Muscle layer of duodenum (tissue), 2 donors: ENCODE data around the gene AFAP1.

Experiments used
- H3K27ac ChIP-seq: one replicate; pipeline ENCODE4 v1.7.0; 2013; ENCODE audit warnings: mild to moderate bottlenecking, low read length
- H3K27me3 ChIP-seq: one replicate; pipeline ENCODE4 v1.7.0; 2013; ENCODE audit warnings: low read depth, mild to moderate bottlenecking, control low read depth, low read length
- H3K36me3 ChIP-seq, 2 donors: one replicate each; pipeline ENCODE4 v1.7.0; 2013; ENCODE audit warnings: low read length in 2 of 2, control low read depth in 1 of 2, mild to moderate bottlenecking in 1 of 2; ENCODE audit not compliant: insufficient read depth in 2 of 2, control insufficient read depth in 1 of 2
- H3K4me1 ChIP-seq, 2 donors: one replicate each; pipeline ENCODE4 v1.7.0; 2013; ENCODE audit warnings: low read length in 2 of 2, mild to moderate bottlenecking in 2 of 2, control low read depth in 1 of 2, moderate library complexity in 1 of 2; ENCODE audit not compliant: insufficient read depth in 2 of 2, control insufficient read depth in 1 of 2
- H3K4me3 ChIP-seq, 2 donors: one replicate each; pipeline ENCODE4 v1.7.0; 2013; ENCODE audit warnings: low read length in 2 of 2, low read depth in 1 of 2, mild to moderate bottlenecking in 1 of 2
- H3K9me3 ChIP-seq, 2 donors: one replicate each; pipeline ENCODE4 v1.7.0; 2013; ENCODE audit warnings: low read length in 2 of 2, control low read depth in 1 of 2, mild to moderate bottlenecking in 1 of 2; ENCODE audit not compliant: control insufficient read depth in 1 of 2
- donor health status: healthy.

The AFAP1 gene

GRCh38 chr4:7734651-7735260 is 204.9 kb downstream of the AFAP1 start:
- no peaks in the 10 kb centered on the region for H3K36me3 ChIP-seq
- no peak overlapping the region for H3K27ac ChIP-seq
- peaks cover 0 to 6% of the 10 kb centered on the region in 2 donors for H3K9me3 ChIP-seq
- H3K4me3 ChIP-seq: no peak overlapping the region
- H3K27me3 ChIP-seq: no peaks in the 10 kb centered on the region
- H3K4me1 ChIP-seq: no peaks in the 10 kb centered on the region

GRCh38 chr4:7733801-7734650 is 205.6 kb downstream of the AFAP1 start:
- no peaks in the 10 kb centered on the region for H3K27me3 ChIP-seq
- H3K27ac ChIP-seq: no peak overlapping the region
- H3K4me1 ChIP-seq: no peaks in the 10 kb centered on the region
- peaks cover 0 to 6% of the 10 kb centered on the region in 2 donors for H3K9me3 ChIP-seq
- no peaks in the 10 kb centered on the region for H3K36me3 ChIP-seq
- H3K4me3 ChIP-seq: no peak overlapping the region

GRCh38 chr4:7733201-7733600 is 206.5 kb downstream of the AFAP1 start:
- H3K9me3 ChIP-seq: peaks cover 0 to 6% of the 10 kb centered on the region in 2 donors
- H3K27ac ChIP-seq: no peak overlapping the region
- H3K27me3 ChIP-seq: no peaks in the 10 kb centered on the region
- no peak overlapping the region for H3K4me3 ChIP-seq
- no peaks in the 10 kb centered on the region for H3K4me1 ChIP-seq
- no peaks in the 10 kb centered on the region for H3K36me3 ChIP-seq

- Histone ChIP-seq H3K27me3 (no peaks in the 10 kb centered on the region), H3K4me3 (no peak overlapping the region), H3K9me3 (no peaks in the 10 kb centered on the region), H3K4me1 (no peaks in the 10 kb centered on the region), H3K27ac (no peak overlapping the region), H3K36me3 (no peaks in the 10 kb centered on the region)
These were observed 207.4 kb downstream of the AFAP1 start for GRCh38 chr4:7732263-7732662.

GRCh38 chr4:7731437-7731836 is 208.2 kb downstream of the AFAP1 start:
- Histone ChIP-seq H3K9me3 (no peaks in the 10 kb centered on the region), H3K36me3 (no peaks in the 10 kb centered on the region), H3K27me3 (no peaks in the 10 kb centered on the region), H3K4me3 (no peak overlapping the region), H3K4me1 (no peaks in the 10 kb centered on the region), H3K27ac (no peak overlapping the region)

- Histone ChIP-seq H3K27me3 (no peaks in the 10 kb centered on the region), H3K9me3 (no peaks in the 10 kb centered on the region), H3K4me1 (no peaks in the 10 kb centered on the region), H3K27ac (no peak overlapping the region), H3K4me3 (no peak overlapping the region), H3K36me3 (peaks cover 0 to 4% of the 10 kb centered on the region in 2 donors)
These were observed 211.9 kb downstream of the AFAP1 start for GRCh38 chr4:7727749-7728148.

- Histone ChIP-seq H3K36me3 (peaks cover 0 to 4% of the 10 kb centered on the region in 2 donors), H3K27ac (no peak overlapping the region), H3K4me3 (no peak overlapping the region), H3K4me1 (no peaks in the 10 kb centered on the region), H3K9me3 (no peaks in the 10 kb centered on the region), H3K27me3 (no peaks in the 10 kb centered on the region)
These were observed 212.8 kb downstream of the AFAP1 start for GRCh38 chr4:7726665-7727413.

- H3K4me3 ChIP-seq: no peak overlapping the region
- H3K4me1 ChIP-seq: no peaks in the 10 kb centered on the region
- H3K27me3 ChIP-seq: no peaks in the 10 kb centered on the region
- no peaks in the 10 kb centered on the region for H3K9me3 ChIP-seq
- H3K27ac ChIP-seq: no peak overlapping the region
- H3K36me3 ChIP-seq: peaks cover 0 to 4% of the 10 kb centered on the region in 2 donors
These were observed 213.7 kb downstream of the AFAP1 start for GRCh38 chr4:7725951-7726350.

- Histone ChIP-seq H3K27ac (no peak overlapping the region), H3K27me3 (peaks cover 4% of the 10 kb centered on the region), H3K36me3 (peaks cover 0 to 4% of the 10 kb centered on the region in 2 donors), H3K9me3 (no peaks in the 10 kb centered on the region), H3K4me3 (no peak overlapping the region), H3K4me1 (peaks cover 0 to 6% of the 10 kb centered on the region in 2 donors)
These were observed 216.0 kb downstream of the AFAP1 start for GRCh38 chr4:7723625-7724024.

GRCh38 chr4:7722766-7723387 is 216.8 kb downstream of the AFAP1 start:
- H3K4me1 ChIP-seq: peaks cover 0 to 6% of the 10 kb centered on the region in 2 donors
- H3K27me3 ChIP-seq: peaks cover 4% of the 10 kb centered on the region
- H3K9me3 ChIP-seq: no peaks in the 10 kb centered on the region
- H3K36me3 ChIP-seq: peaks cover 0 to 4% of the 10 kb centered on the region in 2 donors
- H3K27ac ChIP-seq: no peak overlapping the region
- no peak overlapping the region for H3K4me3 ChIP-seq
